RWPE2 (cell line): ENCODE measurements around the gene CERK.

Experiments used
- ATAC-seq: fragments of 200-7000 bp; cut with Tn5 transposase; 3 replicates; pipeline ENCODE4 v1.9.1; 2021; ENCODE audit warnings: low read depth
- DNase-seq: peaks from one replicate; pipeline ENCODE4 v3.0.0-alpha.2; 2020; ENCODE audit warnings: low spot score
- H3K27ac ChIP-seq: fragments of 450-650 bp; 2 replicates; pipeline ENCODE4 v1.5.1; 2017; ENCODE audit warnings: mild to moderate bottlenecking; ENCODE audit not compliant: poor library complexity, severe bottlenecking
- H3K27me3 ChIP-seq: fragments of 250-450 bp; sonication (Bioruptor Pico); 2 replicates; pipeline ENCODE4 v1.5.1; 2021; ENCODE audit warnings: mild to moderate bottlenecking, moderate library complexity; ENCODE audit not compliant: insufficient read depth, poor library complexity, severe bottlenecking
- H3K36me3 ChIP-seq: fragments of 250-450 bp; sonication (Bioruptor Pico); 2 replicates; pipeline ENCODE4 v1.5.1; 2020; ENCODE audit warnings: low read depth, mild to moderate bottlenecking, moderate library complexity
- H3K4me1 ChIP-seq: fragments of 250-450 bp; sonication (Bioruptor Pico); 2 replicates; pipeline ENCODE4 v1.5.1; 2021; ENCODE audit warnings: mild to moderate bottlenecking, moderate library complexity; ENCODE audit not compliant: insufficient read depth, poor library complexity, severe bottlenecking
- H3K4me3 ChIP-seq: fragments of 250-450 bp; sonication (Bioruptor Pico); 2 replicates; pipeline ENCODE4 v1.5.1; 2021; ENCODE audit warnings: mild to moderate bottlenecking, moderate library complexity; ENCODE audit not compliant: severe bottlenecking
- H3K9me3 ChIP-seq: fragments of 250-450 bp; sonication (Bioruptor Pico); 2 replicates; pipeline ENCODE4 v1.5.1; 2021; ENCODE audit warnings: mild to moderate bottlenecking, moderate library complexity; ENCODE audit not compliant: severe bottlenecking
- TF ChIP-seq, protein P1 (sequence below): fragments of 450-650 bp; IDR thresholded peaks from one replicate; pipeline ENCODE4 v1.5.1; 2017; ENCODE audit warnings: mild to moderate bottlenecking, moderate library complexity; ENCODE audit not compliant: poor library complexity, severe bottlenecking

Gene CERK

DNA sequence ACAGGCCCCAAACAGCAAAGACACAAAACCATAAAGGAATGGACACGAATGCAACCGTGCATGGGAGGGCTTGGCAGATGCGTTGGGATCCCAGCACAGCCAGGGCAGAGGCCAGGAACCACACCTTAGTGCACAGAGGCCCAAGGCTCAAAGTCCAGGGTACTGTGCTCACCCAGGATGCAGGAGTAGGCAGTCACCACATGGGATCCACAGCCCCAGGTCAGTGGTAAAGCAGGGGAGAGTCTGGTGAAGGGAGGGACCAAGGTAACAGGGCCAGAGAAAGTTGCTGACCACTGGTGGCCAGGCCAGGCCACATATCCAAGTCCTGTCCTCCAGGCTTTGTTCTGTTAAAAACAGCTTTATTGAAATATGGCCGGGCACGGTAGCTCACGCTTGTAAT lies 6.5 kb upstream of the CERK start:
- ATAC-seq (no peak), DNase-seq (no peak)
- TF ChIP-seq, protein P1, sequence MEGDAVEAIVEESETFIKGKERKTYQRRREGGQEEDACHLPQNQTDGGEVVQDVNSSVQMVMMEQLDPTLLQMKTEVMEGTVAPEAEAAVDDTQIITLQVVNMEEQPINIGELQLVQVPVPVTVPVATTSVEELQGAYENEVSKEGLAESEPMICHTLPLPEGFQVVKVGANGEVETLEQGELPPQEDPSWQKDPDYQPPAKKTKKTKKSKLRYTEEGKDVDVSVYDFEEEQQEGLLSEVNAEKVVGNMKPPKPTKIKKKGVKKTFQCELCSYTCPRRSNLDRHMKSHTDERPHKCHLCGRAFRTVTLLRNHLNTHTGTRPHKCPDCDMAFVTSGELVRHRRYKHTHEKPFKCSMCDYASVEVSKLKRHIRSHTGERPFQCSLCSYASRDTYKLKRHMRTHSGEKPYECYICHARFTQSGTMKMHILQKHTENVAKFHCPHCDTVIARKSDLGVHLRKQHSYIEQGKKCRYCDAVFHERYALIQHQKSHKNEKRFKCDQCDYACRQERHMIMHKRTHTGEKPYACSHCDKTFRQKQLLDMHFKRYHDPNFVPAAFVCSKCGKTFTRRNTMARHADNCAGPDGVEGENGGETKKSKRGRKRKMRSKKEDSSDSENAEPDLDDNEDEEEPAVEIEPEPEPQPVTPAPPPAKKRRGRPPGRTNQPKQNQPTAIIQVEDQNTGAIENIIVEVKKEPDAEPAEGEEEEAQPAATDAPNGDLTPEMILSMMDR = no peak
- Histone ChIP-seq H3K4me1 (peaks cover 5% of the 10 kb centered on the region), H3K4me3 (no peak overlapping the region), H3K27ac (no peak overlapping the region), H3K9me3 (no peaks in the 10 kb centered on the region), H3K27me3 (no peaks in the 10 kb centered on the region), H3K36me3 (no peaks in the 10 kb centered on the region)

DNA sequence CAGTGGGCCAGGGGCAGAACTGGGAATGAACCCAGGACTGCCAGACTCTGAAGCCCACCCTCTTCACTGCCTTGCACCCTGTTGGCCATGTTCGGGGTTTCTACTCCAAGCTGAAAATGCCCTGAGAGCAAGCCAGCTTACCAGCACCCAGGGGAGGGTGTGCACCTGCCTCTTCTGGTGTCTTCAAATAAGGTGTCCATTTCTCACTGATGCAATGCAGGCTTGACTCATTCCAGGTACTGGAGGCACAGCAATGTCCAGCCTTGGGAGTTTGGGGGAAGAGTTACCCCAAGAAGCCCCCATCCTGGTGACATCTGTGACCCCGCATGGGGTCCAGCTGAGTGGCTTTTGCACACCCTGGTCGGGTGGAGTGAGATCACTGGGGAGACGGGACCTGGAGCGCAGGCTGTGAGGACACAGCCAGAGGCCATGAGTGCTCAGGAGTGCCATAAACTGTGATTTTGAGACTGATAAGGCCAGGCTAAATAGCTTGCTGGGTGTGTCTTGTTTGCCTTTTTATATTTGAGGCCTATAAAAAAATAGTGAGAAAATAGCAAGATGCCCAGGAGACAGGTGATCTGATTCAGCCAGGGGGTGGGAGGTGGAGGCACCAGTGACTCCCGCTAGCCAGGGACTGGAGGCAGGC lies 4.6 kb upstream of the CERK start:
- Histone ChIP-seq H3K4me3 (no peak overlapping the region), H3K27me3 (no peaks in the 10 kb centered on the region), H3K9me3 (no peaks in the 10 kb centered on the region), H3K27ac (no peak overlapping the region), H3K36me3 (no peaks in the 10 kb centered on the region), H3K4me1 (peaks cover 9% of the 10 kb centered on the region)
- ATAC-seq (no peak), DNase-seq (no peak)
- TF ChIP-seq, protein P1 = no peak

DNA sequence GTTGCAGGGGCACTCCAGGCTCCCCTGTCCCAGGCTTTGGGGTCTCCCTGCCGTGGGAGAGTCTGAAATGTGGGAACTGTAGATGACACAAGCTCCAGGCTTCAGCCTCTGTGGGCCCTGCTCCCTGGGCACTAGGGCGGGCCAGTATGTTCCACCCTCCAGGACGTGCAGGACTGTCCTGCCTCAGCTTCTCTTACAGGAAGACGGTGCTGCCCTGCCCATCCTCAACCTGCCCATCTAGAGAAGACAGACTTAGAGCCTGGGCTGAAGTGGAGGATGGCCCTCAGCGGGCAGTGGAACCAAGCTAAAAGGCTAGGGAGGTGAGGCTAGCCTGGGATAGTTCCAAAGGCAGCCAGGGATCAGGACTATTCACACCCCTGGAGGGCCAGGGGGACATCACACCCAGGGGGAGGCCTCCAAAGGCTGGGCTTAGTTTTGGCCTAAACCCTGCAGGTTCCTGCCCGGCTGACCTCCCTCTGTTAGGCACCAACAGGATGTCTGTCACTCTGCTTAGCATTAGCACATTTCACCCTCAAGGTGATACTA lies 4.0 kb upstream of the CERK start:
- Histone ChIP-seq H3K27ac (no peak overlapping the region), H3K9me3 (no peaks in the 10 kb centered on the region), H3K4me1 (peaks cover 9% of the 10 kb centered on the region), H3K36me3 (no peaks in the 10 kb centered on the region), H3K4me3 (no peak overlapping the region), H3K27me3 (no peaks in the 10 kb centered on the region)
- DNase-seq (no peak), ATAC-seq (no peak)
- TF ChIP-seq, protein P1 = no peak

DNA sequence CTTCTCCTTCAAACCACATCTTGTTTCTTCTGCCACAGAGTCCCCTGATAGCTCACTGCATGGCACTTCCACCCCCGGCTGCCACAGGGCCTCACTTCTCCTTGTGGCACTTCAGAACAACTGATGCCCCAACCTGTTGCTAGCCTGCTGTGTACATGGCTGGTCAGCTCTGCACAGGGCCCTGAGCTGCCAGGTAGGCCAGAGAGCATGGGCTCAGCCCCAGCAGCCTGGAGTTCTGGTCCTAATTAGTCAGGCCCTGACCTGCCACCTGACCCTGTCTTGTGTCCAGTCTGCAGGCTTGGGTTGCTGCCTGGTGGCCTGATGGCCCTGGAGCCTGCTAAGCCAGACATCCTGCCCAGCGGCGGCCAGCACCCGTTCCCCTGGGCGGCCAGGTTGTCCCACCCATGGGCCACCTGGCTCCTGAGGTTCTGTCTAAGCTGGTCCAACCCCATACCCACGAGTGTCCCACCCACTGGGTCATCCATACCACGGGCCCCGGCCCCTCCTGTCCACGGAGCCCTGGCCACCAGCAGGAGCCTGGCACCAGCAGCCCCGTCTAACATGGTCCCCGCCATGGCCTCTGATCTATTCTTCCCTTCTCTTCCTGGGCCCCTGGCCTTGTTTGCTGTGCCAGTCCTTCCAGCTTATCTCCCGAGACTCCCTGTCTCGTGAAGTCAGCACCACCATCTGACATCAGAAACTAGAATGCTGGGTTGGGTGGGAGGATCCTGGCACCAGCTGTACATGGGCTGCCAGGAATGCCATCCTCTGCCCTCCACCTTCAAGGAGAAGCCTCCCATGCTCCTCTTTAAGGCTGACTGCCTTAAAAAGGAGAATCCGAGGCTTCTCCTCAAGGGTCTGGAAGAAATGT lies 3.1 kb upstream of the CERK start:
- no peaks in the 10 kb centered on the region for H3K9me3 ChIP-seq
- H3K27ac ChIP-seq = no peak overlapping the region
- no peaks in the 10 kb centered on the region for H3K27me3 ChIP-seq
- H3K36me3 ChIP-seq = peaks cover 6% of the 10 kb centered on the region; the same call in 1 of the 2 replicates
- DNase-seq = no peak
- H3K4me1 ChIP-seq = peaks cover 9% of the 10 kb centered on the region
- no peak for ATAC-seq
- TF ChIP-seq, protein P1 = no peak
- H3K4me3 ChIP-seq = no peak overlapping the region
